Measurements from ENCODE around the gene TAOK3. TPM values are rescaled to one million over a fixed set of nuclear protein-coding genes. Genes with fewer than 3 reads are reported as not detected.

The TAOK3 gene
- total RNA-seq, 2 experiments from 2014 or later = 46.0 to 47.1 TPM

GRCh38 chr12:118336123-118336522, 36.6 kb downstream of the TAOK3 start:
- ATAC-seq (no peak), DNase-seq (no peak)
- H3K27me3 Mint-ChIP-seq = no peaks in the 10 kb centered on the region
- no peaks in the 10 kb centered on the region for H3K9me3 Mint-ChIP-seq
- POLR2A ChIA-PET = no interaction called here
- H3K4me3 Mint-ChIP-seq = no peak overlapping the region
- CTCF ChIA-PET = no interaction called here
- peaks cover 14% of the 10 kb centered on the region for H3K36me3 Mint-ChIP-seq (ENCODE audit: low read depth)
- no peak overlapping the region for H3K27ac Mint-ChIP-seq
- no peak for TF ChIP-seq CTCF (IDR thresholded peaks at IDR 0.05)
- peaks cover 29% of the 10 kb centered on the region for H3K4me1 Mint-ChIP-seq (ENCODE audit: low read depth)
- intact Hi-C loops (cut with micrococcal nuclease) = no loop called here

GRCh38 chr12:118334939-118335567, 37.7 kb downstream of the TAOK3 start:
- no peaks in the 10 kb centered on the region for H3K27me3 Mint-ChIP-seq
- POLR2A ChIA-PET = no interaction called here
- TF ChIP-seq CTCF (IDR thresholded peaks at IDR 0.05) = no peak
- peaks cover 17% of the 10 kb centered on the region for H3K36me3 Mint-ChIP-seq (ENCODE audit: low read depth)
- H3K9me3 Mint-ChIP-seq = no peaks in the 10 kb centered on the region
- intact Hi-C loops (cut with micrococcal nuclease) = no loop called here
- DNase-seq = no peak
- no peak overlapping the region for H3K4me3 Mint-ChIP-seq
- CTCF ChIA-PET = interaction anchor here (1.1 to 1.2 kb wide), 2 partner anchors 23 to 79 kb away, joined by 3 read pairs; no protein-coding TSS in a partner anchor
- peaks cover 39% of the 10 kb centered on the region for H3K4me1 Mint-ChIP-seq (ENCODE audit: low read depth)
- H3K27ac Mint-ChIP-seq = no peak overlapping the region
- no peak for ATAC-seq

GRCh38 chr12:118334241-118334640, 38.5 kb downstream of the TAOK3 start:
- Mint-ChIP-seq H3K27me3 (no peaks in the 10 kb centered on the region), H3K9me3 (no peaks in the 10 kb centered on the region), H3K4me1 (ENCODE audit: low read depth) (peaks cover 45% of the 10 kb centered on the region), H3K4me3 (no peak overlapping the region), H3K27ac (no peak overlapping the region), H3K36me3 (ENCODE audit: low read depth) (peaks cover 17% of the 10 kb centered on the region)
- POLR2A ChIA-PET = no interaction called here
- ATAC-seq (no peak), DNase-seq (no peak)
- no peak for TF ChIP-seq CTCF (IDR thresholded peaks at IDR 0.05)
- intact Hi-C loops (cut with micrococcal nuclease) = no loop called here
- CTCF ChIA-PET = interaction anchor here (1.1 to 1.2 kb wide), 2 partner anchors 24 to 78 kb away, joined by 3 read pairs; no protein-coding TSS in a partner anchor

- DNase-seq = no peak
- POLR2A ChIA-PET = interaction anchor here (0.8 kb wide), 1 partner anchor 10 kb away, joined by 3 read pairs; no protein-coding TSS in a partner anchor
- ATAC-seq = no peak
- Mint-ChIP-seq H3K36me3 (ENCODE audit: low read depth) (peaks cover 18% of the 10 kb centered on the region), H3K4me3 (no peak overlapping the region), H3K4me1 (ENCODE audit: low read depth) (peaks cover 44% of the 10 kb centered on the region), H3K27ac (no peak overlapping the region), H3K27me3 (no peaks in the 10 kb centered on the region), H3K9me3 (no peaks in the 10 kb centered on the region)
- TF ChIP-seq CTCF (IDR thresholded peaks at IDR 0.05) = no peak
- intact Hi-C loops (cut with micrococcal nuclease) = no loop called here
- CTCF ChIA-PET = interaction anchor here (0.6 to 0.9 kb wide), 2 partner anchors 11 to 44 kb away, joined by 3 to 4 read pairs; partner anchors contain the start of gene SUDS3
Observed at GRCh38 chr12:118332511-118332910, 40.2 kb downstream of the TAOK3 start.

GRCh38 chr12:118330421-118331018, 42.2 kb downstream of the TAOK3 start:
- Mint-ChIP-seq H3K27me3 (no peaks in the 10 kb centered on the region), H3K36me3 (ENCODE audit: low read depth) (peaks cover 22% of the 10 kb centered on the region), H3K27ac (peak overlapping the region; percentile 46), H3K9me3 (no peaks in the 10 kb centered on the region), H3K4me3 (no peak overlapping the region), H3K4me1 (ENCODE audit: low read depth) (peaks cover 39% of the 10 kb centered on the region)
- POLR2A ChIA-PET = interaction anchor here (0.6 kb wide), 1 partner anchor 24 kb away, joined by 3 read pairs; no protein-coding TSS in a partner anchor
- ATAC-seq (no peak), DNase-seq (no peak)
- CTCF ChIA-PET = interaction anchor here (0.7 kb wide), 1 partner anchor 22 kb away, joined by 3 read pairs; no protein-coding TSS in a partner anchor
- TF ChIP-seq CTCF (IDR thresholded peaks at IDR 0.05) = no peak
- intact Hi-C loops (cut with micrococcal nuclease) = no loop called here
